Measurements from ENCODE around the gene FSD2.
A peak's percentile ranks its signal among the peaks of the same experiment; 100 is the strongest.

DNA sequence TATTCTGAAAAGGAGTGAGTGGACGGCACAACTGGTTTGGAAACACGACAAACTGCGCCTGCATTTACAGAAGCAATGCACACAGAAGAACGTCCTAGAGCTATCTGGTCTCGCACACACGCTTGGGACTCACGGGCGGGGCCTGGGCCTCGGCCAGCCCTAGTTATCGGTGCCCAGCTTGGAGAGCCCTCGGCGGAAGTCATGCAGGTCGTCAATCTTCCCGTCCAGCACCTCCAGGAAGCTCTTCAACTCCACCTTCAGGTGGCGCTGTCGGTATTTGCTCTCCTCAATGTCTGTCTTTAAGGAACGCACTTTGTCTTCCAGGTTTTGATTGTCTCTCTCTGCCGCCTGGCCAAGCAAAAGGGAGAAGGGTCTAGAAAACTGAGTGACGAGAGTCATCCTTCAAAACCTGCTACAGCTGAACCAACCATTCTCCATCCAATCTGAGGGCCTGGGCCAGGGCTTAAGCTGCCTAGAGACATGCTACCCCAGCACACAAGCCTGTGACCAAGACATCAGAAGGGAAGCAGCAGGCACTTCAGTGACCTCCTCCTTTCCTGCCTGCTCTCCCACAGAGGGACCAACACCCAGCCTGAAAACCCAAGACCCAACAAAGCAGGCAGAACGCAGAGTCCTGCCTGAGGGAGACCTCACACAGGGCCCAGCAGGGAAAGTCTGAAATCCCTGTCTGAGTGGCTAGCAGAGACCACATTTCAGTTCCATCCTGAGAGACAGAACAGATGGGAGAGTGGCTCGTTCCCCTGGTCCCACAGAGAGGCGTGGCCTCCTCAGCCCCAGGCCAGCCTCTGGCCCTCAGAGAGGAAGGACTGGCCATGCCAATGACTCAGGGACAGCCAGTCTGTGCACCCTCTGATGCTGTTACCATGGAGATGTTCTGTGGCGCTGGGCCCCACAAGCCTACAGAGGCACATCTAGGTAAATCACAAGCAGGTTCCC is 44.0 kb upstream of the FSD2 start:
- TF ChIP-seq, protein P1, sequence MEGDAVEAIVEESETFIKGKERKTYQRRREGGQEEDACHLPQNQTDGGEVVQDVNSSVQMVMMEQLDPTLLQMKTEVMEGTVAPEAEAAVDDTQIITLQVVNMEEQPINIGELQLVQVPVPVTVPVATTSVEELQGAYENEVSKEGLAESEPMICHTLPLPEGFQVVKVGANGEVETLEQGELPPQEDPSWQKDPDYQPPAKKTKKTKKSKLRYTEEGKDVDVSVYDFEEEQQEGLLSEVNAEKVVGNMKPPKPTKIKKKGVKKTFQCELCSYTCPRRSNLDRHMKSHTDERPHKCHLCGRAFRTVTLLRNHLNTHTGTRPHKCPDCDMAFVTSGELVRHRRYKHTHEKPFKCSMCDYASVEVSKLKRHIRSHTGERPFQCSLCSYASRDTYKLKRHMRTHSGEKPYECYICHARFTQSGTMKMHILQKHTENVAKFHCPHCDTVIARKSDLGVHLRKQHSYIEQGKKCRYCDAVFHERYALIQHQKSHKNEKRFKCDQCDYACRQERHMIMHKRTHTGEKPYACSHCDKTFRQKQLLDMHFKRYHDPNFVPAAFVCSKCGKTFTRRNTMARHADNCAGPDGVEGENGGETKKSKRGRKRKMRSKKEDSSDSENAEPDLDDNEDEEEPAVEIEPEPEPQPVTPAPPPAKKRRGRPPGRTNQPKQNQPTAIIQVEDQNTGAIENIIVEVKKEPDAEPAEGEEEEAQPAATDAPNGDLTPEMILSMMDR (IDR thresholded peaks at IDR 0.05; ENCODE audit: low read length): peak; percentile 70
- TF ChIP-seq EZH2phosphoT487 (IDR thresholded peaks at IDR 0.05; ENCODE audit: low read length) (no peak), EZH2 (optimal IDR thresholded peaks at IDR 0.05; ENCODE audit: low read depth, low read length) (no peak)
